ENCODE results near the gene DPP3.

DNA sequence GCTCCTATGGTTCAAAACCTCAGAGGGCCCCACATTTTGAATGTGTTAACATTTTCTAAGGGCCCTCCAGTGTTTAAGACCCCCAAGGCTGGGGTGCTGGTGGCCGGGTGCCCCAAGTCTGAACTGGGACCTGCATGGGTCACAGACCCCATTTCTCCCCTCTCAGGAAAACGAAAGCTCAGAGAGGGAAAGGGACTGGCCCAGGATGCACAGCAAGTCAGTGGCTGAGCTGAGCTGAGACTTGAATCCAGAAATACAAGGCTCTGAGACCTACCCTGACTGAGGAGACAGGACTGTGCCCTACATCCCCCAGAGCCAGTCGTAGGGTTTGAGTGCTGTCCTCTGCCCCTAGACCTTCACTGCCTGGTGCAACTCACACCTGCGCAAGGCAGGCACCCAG is 70.7 kb downstream of the DPP3 start:
- TF ChIP-seq POLR2A (IDR thresholded peaks at IDR 0.05): no peak
- TF ChIP-seq, protein P1, sequence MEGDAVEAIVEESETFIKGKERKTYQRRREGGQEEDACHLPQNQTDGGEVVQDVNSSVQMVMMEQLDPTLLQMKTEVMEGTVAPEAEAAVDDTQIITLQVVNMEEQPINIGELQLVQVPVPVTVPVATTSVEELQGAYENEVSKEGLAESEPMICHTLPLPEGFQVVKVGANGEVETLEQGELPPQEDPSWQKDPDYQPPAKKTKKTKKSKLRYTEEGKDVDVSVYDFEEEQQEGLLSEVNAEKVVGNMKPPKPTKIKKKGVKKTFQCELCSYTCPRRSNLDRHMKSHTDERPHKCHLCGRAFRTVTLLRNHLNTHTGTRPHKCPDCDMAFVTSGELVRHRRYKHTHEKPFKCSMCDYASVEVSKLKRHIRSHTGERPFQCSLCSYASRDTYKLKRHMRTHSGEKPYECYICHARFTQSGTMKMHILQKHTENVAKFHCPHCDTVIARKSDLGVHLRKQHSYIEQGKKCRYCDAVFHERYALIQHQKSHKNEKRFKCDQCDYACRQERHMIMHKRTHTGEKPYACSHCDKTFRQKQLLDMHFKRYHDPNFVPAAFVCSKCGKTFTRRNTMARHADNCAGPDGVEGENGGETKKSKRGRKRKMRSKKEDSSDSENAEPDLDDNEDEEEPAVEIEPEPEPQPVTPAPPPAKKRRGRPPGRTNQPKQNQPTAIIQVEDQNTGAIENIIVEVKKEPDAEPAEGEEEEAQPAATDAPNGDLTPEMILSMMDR (IDR thresholded peaks at IDR 0.05): no peak

Data from right lobe of liver (tissue), 4 donors.